PC-3 (cell line): ENCODE measurements around the gene GLI1. TPM values are rescaled to one million over a fixed set of nuclear protein-coding genes. Genes with fewer than 3 reads are reported as not detected.

ENCODE experiments used
- ATAC-seq: fragments of 200-7000 bp; cut with Tn5 transposase; 2 replicates; pipeline ENCODE4 v1.9.1; 2020; ENCODE audit warnings: mild to moderate bottlenecking, moderate library complexity
- BruUV-seq: library from RNA; stranded (reverse); fragments of 400-500 nt; replicated peaks from 2 replicates; lab custom pipeline; 2021; lab: Mats Ljungman, UMichigan
- CTCF ChIA-PET: fragments of 300-600 bp; sonication (Branson Sonifier 250); formaldehyde crosslinking; loops from one replicate; lab custom pipeline; 2022; ENCODE audit warnings: antibody characterized with exemption; lab: Charles Lee
- POLR2A ChIA-PET: fragments of 300-600 bp; sonication (Branson Sonifier 250); formaldehyde crosslinking; loops from one replicate; lab custom pipeline; 2022; ENCODE audit warnings: antibody characterized with exemption; ENCODE audit not compliant: unreplicated experiment; lab: Charles Lee
- DNase-seq: peaks from one replicate; pipeline ENCODE4 v3.0.0-alpha.2; 2015
- H2AFZ ChIP-seq: fragments of 300-600 bp; sonication (generic); 2 replicates; pipeline ENCODE4 v1.6.0; 2016; ENCODE audit warnings: antibody characterized with exemption, low read length
- H3F3A ChIP-seq: fragments of 300-600 bp; sonication (generic); one replicate; pipeline ENCODE4 v1.6.0; 2017; ENCODE audit warnings: antibody characterized with exemption, low read length, control low read depth, mild to moderate bottlenecking; ENCODE audit not compliant: unreplicated experiment
- H3K27ac ChIP-seq: fragments of 300-600 bp; sonication (generic); 2 replicates; pipeline ENCODE4 v1.5.1; 2016; ENCODE audit warnings: mild to moderate bottlenecking, low read length
- H3K27me3 ChIP-seq: fragments of 300-600 bp; sonication (generic); 2 replicates; pipeline ENCODE4 v1.6.1; 2016; ENCODE audit warnings: low read length, mixed read lengths
- H3K36me3 ChIP-seq: fragments of 300-600 bp; sonication (generic); 2 replicates; pipeline ENCODE4 v1.6.1; 2016; ENCODE audit warnings: low read depth, mixed run types, low read length, mixed read lengths
- H3K4me1 ChIP-seq: fragments of 300-600 bp; sonication (generic); 2 replicates; pipeline ENCODE4 v1.5.1; 2016; ENCODE audit warnings: low read length; ENCODE audit not compliant: insufficient read depth
- H3K4me2 ChIP-seq: fragments of 300-600 bp; sonication (generic); 2 replicates; pipeline ENCODE4 v1.6.0; 2016; ENCODE audit warnings: low read length
- H3K4me3 ChIP-seq: fragments of 300-600 bp; sonication (generic); 2 replicates; pipeline ENCODE4 v1.5.1; 2016; ENCODE audit warnings: mild to moderate bottlenecking, low read length, mixed read lengths
- H3K79me2 ChIP-seq: fragments of 300-600 bp; sonication (generic); 2 replicates; pipeline ENCODE4 v1.6.1; 2017; ENCODE audit warnings: low read length, mixed read lengths
- H3K9ac ChIP-seq: fragments of 300-600 bp; sonication (generic); 2 replicates; pipeline ENCODE4 v1.6.0; 2016; ENCODE audit warnings: mild to moderate bottlenecking, low read length
- H3K9me2 ChIP-seq: fragments of 300-600 bp; sonication (generic); replicated peaks from 2 replicates; pipeline ENCODE4 v1.6.1; 2016; ENCODE audit warnings: mixed run types, low read length, mixed read lengths
- H3K9me3 ChIP-seq: fragments of 300-600 bp; sonication (generic); 2 replicates; pipeline ENCODE4 v1.6.1; 2016; ENCODE audit warnings: low read length, mixed read lengths
- H4K20me1 ChIP-seq: fragments of 300-600 bp; sonication (generic); 2 replicates; pipeline ENCODE4 v1.6.1; 2016; ENCODE audit warnings: low read length, mixed read lengths
- EZH2 ChIP-seq: fragments of 300-600 bp; sonication (generic); IDR thresholded peaks from one replicate; pipeline ENCODE4 v1.6.1; 2017; ENCODE audit warnings: antibody characterized with exemption, mild to moderate bottlenecking, low read length; ENCODE audit not compliant: unreplicated experiment
- EZH2phosphoT487 ChIP-seq: fragments of 300-600 bp; sonication (generic); IDR thresholded peaks from 2 replicates; pipeline ENCODE4 v1.6.1; 2018; ENCODE audit warnings: mild to moderate bottlenecking, antibody characterized with exemption, low read length, borderline replicate concordance
- intact Hi-C: fragments of 100-400 bp; cut with micrococcal nuclease; formaldehyde crosslinking; loops from 2 replicates; pipeline ENCODE4 v1.9.0; 2023
- total RNA-seq: library from RNA; depleted of rRNA; stranded (reverse); fragments of >200 nt; gene quantifications from 2 replicates; pipeline ENCODE4 v1.2.3, GENCODE V29; 2014
- TF ChIP-seq, protein P1 (sequence below): fragments of 300-600 bp; sonication (generic); conservative IDR thresholded peaks from 2 replicates; pipeline ENCODE4 v1.5.1; 2017; ENCODE audit warnings: antibody characterized with exemption, low read depth, mild to moderate bottlenecking, low read length

Gene GLI1
- total RNA-seq, 1 experiment from 2014 or later, result 3.0 TPM

DNA sequence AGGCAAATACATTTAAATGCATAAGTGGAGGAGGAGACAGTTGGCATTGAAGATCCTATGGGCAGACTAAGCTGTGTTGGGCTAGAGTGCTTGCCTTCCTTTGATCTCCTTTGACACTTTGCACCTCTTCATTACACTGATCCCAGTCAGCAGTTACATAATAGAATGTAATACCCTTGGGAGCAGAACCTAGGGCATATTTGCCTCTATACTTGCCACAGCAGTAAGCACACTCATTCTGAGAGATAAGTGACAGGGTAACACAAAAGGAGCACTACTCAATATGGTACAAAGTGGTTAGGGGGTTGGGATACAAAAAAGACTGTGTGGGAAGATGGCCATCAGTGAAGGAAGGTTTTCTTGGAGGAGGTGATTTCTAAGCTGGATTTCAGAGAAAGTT, 37.2 kb downstream of the GLI1 start:
- Histone ChIP-seq H3K9me3 (no peaks in the 10 kb centered on the region), H3K27ac (no peak overlapping the region), H3F3A (no peaks in the 10 kb centered on the region), H3K36me3 (peaks cover 44% of the 10 kb centered on the region), H3K9ac (no peak overlapping the region), H3K4me2 (no peak overlapping the region), H4K20me1 (no peaks in the 10 kb centered on the region), H3K79me2 (no peaks in the 10 kb centered on the region), H3K4me1 (no peaks in the 10 kb centered on the region), H3K27me3 (no peaks in the 10 kb centered on the region), H2AFZ (no peak overlapping the region), H3K9me2 (no peaks in the 10 kb centered on the region), H3K4me3 (no peak overlapping the region)
- POLR2A ChIA-PET, result no interaction called here
- CTCF ChIA-PET, result no interaction called here
- ATAC-seq (no peak), DNase-seq (no peak)
- no TSS peak for BruUV-seq
- intact Hi-C loops, result no loop called here
- TF ChIP-seq EZH2 (no peak), EZH2phosphoT487 (no peak)
- TF ChIP-seq, protein P1, sequence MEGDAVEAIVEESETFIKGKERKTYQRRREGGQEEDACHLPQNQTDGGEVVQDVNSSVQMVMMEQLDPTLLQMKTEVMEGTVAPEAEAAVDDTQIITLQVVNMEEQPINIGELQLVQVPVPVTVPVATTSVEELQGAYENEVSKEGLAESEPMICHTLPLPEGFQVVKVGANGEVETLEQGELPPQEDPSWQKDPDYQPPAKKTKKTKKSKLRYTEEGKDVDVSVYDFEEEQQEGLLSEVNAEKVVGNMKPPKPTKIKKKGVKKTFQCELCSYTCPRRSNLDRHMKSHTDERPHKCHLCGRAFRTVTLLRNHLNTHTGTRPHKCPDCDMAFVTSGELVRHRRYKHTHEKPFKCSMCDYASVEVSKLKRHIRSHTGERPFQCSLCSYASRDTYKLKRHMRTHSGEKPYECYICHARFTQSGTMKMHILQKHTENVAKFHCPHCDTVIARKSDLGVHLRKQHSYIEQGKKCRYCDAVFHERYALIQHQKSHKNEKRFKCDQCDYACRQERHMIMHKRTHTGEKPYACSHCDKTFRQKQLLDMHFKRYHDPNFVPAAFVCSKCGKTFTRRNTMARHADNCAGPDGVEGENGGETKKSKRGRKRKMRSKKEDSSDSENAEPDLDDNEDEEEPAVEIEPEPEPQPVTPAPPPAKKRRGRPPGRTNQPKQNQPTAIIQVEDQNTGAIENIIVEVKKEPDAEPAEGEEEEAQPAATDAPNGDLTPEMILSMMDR, result no peak

DNA sequence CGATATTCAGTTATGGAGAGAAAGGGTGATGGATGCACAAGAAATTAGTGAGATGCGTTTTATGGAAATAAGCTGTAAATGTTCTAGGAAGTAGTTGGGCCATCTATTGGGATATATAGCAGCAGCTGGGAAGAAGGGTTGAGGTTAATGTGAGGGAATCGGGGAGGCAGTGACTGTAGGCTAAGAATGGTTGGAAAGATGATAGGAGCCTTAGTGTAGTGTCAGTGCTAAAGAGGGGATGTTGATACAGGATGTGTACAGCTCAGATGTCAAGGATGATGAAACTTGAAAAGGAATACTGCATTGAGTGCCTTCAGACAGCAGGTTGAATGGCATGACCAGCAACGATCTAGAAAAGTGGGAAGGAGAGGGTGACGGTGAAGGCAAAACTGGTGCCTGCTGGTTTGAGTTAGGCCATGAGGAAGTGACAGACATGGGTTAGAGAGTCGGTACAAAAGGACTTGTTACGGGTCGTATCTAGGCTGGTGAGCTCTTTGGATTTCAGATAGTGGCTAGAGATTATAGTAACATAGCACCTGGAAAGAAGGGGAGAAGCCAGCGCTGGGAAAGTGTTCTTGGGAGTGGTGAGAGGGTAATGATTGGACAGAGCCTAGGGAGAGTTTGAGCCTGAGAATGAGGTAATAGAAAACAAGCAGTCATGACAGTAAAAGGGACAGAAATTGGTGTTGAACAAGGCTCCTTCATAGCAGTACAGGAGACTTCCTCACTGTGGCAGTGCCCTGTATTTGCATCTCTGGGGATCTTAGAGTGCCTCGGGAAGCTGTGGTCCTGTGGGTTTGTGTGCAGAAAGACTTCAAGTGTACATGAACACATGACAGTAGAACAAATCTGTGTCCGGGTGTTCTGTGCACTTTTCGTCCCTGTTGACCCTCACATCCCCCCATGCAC, 37.9 kb downstream of the GLI1 start:
- H3K9ac ChIP-seq, result no peak overlapping the region
- no peak overlapping the region for H3K27ac ChIP-seq
- H3F3A ChIP-seq, result no peaks in the 10 kb centered on the region
- no peaks in the 10 kb centered on the region for H4K20me1 ChIP-seq
- H3K9me3 ChIP-seq, result no peaks in the 10 kb centered on the region
- H3K36me3 ChIP-seq, result peaks cover 48% of the 10 kb centered on the region
- TF ChIP-seq, protein P1, result no peak
- no peak for TF ChIP-seq EZH2phosphoT487
- no peak for TF ChIP-seq EZH2
- DNase-seq (no peak), ATAC-seq (no peak)
- POLR2A ChIA-PET, result no interaction called here
- no peaks in the 10 kb centered on the region for H3K79me2 ChIP-seq
- BruUV-seq, result no TSS peak
- no peaks in the 10 kb centered on the region for H3K4me1 ChIP-seq
- H3K9me2 ChIP-seq, result no peaks in the 10 kb centered on the region
- no peak overlapping the region for H3K4me2 ChIP-seq
- no peak overlapping the region for H3K4me3 ChIP-seq
- no peaks in the 10 kb centered on the region for H3K27me3 ChIP-seq
- CTCF ChIA-PET, result no interaction called here
- intact Hi-C loops, result no loop called here
- H2AFZ ChIP-seq, result no peak overlapping the region

DNA sequence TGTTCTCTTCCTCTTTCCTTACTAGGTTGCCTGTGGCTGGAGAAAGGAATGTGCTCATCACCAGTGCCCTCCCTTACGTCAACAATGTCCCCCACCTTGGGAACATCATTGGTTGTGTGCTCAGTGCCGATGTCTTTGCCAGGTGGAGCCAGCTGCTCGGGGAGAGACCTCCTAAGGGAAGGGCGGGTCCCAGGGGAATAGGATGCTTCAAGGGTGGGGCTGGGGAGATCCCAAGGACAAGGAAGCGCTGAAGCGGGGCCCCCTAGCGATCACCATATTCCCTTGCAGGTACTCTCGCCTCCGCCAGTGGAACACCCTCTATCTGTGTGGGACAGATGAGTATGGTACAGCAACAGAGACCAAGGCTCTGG, 38.5 kb downstream of the GLI1 start:
- TF ChIP-seq, protein P1, result no peak
- TF ChIP-seq EZH2phosphoT487 (no peak), EZH2 (no peak)
- DNase-seq (no peak), ATAC-seq (no peak)
- Histone ChIP-seq H3K4me3 (no peak overlapping the region), H3K36me3 (peaks cover 42% of the 10 kb centered on the region), H3K9me3 (no peaks in the 10 kb centered on the region), H4K20me1 (no peaks in the 10 kb centered on the region), H3K79me2 (no peaks in the 10 kb centered on the region), H3K27me3 (no peaks in the 10 kb centered on the region), H3K4me2 (no peak overlapping the region), H3K4me1 (no peaks in the 10 kb centered on the region), H2AFZ (no peak overlapping the region), H3K9me2 (no peaks in the 10 kb centered on the region), H3K9ac (no peak overlapping the region), H3F3A (no peaks in the 10 kb centered on the region), H3K27ac (no peak overlapping the region)
- BruUV-seq, result no TSS peak
- ChIA-PET POLR2A (no interaction called here), CTCF (no interaction called here)
- intact Hi-C loops, result no loop called here
